Inferior parietal cortex (tissue), 1 donor: Measurements from ENCODE around the gene ILF2.
"Not testable (repeated sequence)": the region's sequence is repeated elsewhere in the genome, so short reads cannot be mapped to it uniquely, and the experiment has no call there.

ENCODE experiments used
- DNase-seq: peaks from one replicate; pipeline ENCODE4 v3.0.0-alpha.2; 2016; ENCODE audit errors: extremely low spot score

Gene ILF2

DNA sequence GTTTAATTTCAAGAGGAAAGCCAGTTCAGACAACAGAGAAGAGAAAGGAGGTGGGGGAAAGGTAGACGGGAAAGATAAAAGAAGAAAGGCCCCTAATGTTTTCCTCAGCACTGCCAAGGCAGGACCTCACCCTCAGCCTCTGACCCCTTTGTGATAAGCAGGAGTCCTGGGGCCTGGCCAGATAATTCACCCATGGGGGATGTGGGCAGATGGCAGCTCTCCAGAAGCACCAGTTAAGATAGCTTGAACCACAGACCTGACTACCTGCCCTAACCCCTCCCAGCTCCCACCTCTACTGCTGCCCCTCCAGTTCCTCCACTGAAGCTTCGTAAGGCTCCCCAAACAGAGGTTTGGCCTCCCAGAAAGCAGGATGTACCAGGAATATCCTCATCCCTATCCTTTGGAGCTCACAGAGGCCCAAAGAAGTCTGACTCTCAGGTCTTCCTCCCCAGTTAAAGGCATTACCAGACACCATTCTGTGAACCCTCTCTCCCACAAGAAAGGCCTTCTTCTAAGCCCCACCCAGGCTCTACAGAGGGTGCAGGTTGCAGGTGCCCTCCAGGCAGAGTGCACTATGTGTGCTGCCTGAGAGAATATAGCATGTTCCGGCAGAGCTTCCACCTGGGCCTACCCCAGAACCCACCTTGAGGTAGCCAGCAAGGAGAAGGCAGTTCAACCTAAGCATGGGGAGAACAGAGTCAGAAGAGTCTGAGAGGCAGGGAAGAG is 21.5 kb downstream of the ILF2 start:
- no peak for DNase-seq

GRCh38 chr1:153648000-153648643 is 22.7 kb downstream of the ILF2 start:
- no peak for DNase-seq

DNA sequence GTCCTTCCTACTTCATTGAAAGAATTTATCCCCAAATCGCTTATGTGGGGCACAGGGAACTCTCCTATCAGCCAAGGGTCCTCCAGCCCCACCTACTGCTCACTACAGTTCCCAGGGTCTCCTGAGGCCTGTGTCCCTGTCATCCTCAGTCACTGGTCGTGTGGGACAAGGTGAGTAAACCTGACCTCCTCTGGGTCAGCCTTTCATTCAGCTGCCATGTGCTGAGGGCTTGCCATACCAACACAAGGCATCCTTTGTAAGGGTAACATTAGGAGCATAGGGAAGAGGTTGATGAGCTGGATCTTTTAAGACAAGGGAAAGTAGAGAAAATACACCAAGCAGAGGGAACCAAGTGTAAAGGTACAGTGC is 23.5 kb downstream of the ILF2 start:
- no peak for DNase-seq

- DNase-seq, result no peak
Observed at GRCh38 chr1:153646672-153647345, 24.0 kb downstream of the ILF2 start.

DNA sequence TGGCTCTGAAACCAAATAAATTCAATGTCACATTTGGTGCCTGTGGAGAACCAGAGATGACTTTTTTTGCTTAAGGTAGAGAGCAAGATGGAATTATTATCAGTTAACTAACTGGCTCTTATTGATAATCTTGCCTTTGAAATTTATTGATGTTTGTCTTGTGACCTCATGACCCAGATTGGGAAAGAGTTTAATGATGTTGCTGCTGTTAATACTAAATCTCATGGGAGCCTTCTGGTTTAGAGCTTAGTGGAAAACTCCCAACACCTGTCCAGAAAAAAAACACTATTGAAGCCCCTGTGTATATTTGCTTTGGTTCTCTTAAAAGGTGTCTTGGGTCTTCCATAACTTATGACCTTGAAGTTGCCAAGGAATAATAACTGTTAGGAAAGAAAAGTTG is 27.0 kb downstream of the ILF2 start:
- no peak for DNase-seq

- no peak for DNase-seq
Observed at GRCh38 chr1:153643100-153643499, 27.7 kb downstream of the ILF2 start.

DNA sequence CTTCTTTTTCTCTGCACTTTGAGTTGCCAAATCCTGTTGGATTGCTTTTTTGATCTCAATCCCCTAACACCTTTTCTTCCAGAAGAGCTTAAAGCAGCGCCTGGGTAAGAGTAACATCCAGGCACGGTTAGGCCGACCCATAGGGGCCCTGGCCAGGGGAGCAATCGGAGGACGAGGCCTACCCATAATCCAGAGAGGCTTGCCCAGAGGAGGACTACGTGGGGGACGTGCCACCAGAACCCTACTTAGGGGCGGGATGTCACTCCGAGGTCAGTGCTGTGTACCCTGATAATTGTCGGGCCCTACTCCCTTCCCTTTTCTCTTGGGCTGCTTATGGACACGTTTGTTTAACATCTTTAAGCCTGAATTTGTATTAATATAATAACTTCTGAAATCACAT is 28.6 kb downstream of the ILF2 start:
- DNase-seq, result no peak

DNA sequence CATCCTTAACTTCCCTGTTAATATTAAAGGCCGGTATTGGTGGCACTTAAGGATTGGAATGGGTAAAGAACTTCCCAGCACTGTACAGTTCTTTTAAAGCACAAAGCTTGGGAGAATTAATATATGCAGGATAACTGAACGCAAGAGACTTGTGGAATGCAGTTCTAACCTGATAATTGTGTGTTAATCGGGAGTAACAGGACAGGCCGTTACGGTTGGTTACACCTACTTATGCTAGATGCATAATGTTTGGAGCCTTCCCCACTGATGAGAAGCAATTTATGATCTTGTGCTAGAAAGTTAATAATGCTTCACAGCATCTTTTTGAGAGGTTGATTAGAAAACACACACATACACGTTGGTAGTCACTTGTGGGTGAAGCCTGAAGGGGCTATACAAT is 29.9 kb downstream of the ILF2 start:
- DNase-seq, result no peak

DNA sequence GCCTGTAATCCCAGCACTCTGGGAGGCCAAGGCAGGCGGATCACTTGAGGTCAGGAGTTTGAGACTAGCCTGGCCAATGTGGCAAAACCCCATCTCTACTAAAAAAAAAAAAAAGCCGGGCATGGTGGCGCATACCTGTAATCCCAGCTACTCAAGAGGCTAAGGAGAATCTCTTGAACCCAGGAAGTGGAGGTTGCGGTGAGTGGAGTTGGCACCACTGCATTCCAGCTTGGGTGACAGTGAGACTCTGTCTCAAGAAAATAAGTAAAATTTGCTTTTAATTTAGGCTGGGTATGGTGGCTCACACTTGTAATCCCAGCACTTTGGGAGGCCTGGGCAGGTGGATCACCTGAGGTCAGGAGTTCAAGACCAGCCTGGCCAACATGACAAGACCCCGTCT is 30.6 kb downstream of the ILF2 start:
- not testable (repeated sequence) for DNase-seq

DNA sequence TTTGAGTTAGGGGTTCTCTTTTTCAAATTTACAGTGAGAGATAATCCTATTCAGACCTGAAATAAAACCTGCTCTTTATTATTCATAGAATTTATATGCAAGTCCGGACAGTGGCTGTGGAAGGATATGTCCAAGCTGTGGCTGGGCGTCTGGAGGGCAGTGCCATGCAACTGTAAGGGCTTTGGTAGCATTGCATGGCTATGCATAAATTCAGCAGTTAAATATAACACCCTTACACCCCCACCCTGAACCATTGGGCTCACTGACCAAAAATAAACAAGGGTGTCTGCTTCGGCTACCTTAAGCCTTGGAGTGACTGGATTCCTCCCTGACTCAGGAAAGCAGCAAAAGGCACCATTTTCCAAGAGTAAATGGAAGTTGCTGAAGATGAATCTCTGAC is 31.5 kb downstream of the ILF2 start:
- DNase-seq, result no peak

- DNase-seq, result no peak
Observed at GRCh38 chr1:153638261-153638660, 32.5 kb downstream of the ILF2 start.

- DNase-seq, result no peak
Observed at GRCh38 chr1:153636312-153636711, 34.5 kb downstream of the ILF2 start.

- DNase-seq, result no peak
Observed at GRCh38 chr1:153635872-153636271, 34.9 kb downstream of the ILF2 start.

DNA sequence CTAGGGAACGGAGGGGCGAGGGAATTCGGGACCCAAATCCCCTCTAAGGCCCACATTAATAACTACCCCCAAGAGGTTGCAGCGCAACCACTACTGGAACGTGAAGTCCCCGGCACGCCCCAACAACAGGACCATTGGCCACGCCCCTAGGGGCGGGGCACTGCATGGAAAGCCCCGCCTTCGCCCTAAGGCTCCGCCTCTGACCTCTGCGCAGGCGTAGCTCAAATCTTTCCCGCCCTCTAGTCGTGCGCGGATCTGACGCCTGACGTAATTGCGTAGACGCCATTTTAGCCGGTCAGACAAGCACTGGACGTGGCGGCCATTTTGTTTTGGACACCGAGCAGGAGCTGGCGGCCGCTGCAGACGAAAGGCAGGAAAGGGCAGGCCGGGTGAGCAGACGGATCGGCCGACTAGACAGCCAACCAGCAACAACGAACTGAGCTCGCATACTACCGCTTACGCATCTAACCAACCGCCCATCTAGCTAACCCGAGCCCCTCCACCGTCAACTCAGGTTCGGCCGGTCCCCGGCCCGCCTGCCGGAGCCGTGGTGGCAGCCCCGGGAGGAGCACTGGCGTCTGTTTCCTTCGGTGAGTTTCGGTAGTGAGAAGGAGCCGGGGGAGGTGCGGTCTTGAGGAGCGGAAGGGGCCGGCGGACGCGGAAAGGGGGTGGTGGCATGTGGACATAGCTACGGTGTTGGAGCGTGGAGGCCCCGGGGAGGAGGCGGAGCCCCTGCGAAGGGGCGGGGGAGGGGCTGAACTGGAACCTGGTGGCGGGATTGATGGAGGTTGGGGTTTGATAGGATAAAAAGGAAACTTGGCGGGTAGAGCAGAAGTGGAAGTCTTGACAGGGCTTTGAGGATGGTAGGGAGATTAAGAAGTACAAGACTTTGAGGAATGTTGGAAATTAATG is 36.8 kb downstream of the ILF2 start, which contains the start of gene CHTOP:
TSS of gene CHTOP (plus strand) at position 313 of the 912 bp plus-strand sequence. CDS start 2,523 bp downstream, outside the sequence.
- peak; percentile 100 for DNase-seq

DNA sequence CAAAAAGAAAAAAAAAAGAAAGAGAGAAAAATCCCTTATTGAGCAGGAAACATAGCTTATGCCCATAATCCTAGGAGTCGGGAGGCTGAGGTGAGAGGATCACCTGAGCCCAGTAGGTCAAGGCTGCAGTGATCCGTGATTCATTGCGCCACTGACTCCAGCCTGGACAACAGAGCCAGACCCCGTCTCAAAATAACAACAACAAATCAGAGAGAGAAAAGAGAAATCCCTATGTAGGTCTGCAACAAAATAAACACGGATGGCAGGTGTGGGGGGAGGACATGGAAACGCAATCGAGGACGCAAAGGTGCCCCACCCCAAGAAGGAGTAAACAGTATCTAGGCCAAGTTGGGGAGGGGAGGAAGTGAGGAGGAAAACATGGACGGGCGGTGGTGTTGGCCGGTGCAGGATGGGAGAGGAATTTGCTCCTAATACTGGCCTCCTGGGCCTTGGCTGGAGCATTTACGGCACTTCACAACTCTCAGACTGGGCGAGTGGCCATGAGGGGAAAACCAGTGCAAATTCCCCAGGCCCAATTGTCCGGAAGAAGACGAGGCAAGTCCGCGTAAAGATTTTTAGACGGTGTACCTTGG is 37.5 kb downstream of the ILF2 start:
- DNase-seq, result no peak

DNA sequence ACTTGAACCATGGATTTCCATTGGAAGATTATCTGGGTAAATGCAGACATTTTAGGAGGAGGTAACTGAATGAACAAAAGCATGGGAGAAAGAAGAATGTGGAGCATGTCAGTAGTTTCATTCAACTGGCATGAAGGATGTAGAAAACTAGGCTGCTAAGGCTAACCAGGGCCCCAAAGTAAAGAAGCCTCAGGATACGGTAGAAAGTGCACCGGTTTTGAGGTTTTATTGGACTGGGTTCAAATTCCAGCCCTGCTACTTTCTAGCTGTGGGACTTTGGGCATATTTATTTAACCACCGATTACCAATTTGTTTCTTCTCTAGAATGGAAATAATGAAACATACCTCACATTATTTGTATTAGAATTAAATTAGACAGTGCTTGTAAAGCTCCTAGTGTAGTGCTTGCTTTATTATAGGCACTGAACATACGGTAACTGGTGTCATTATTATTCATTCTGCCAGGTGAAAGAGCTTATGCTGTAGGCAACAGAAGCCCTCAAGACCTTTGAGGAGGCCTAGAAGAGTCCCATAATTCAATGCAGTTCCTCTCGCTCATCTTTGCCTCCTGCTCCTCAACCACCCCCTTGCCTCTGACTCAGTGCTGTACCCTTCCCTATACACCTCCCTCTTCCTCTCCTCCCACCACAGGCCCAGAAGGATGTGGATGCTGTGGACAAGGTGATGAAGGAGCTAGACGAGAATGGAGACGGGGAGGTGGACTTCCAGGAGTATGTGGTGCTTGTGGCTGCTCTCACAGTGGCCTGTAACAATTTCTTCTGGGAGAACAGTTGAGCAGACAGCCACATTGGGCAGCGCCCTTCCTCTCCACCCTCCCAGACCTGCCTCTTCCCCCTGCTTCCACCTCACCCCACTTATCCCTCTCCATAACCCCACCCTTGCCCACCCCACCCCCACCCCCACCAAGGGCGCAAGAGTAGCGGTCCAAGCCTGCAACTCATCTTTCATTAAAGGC is 39.5 kb downstream of the ILF2 start:
- DNase-seq, result no peak

- no peak for DNase-seq
Observed at GRCh38 chr1:153630384-153630783, 40.4 kb downstream of the ILF2 start.

DNA sequence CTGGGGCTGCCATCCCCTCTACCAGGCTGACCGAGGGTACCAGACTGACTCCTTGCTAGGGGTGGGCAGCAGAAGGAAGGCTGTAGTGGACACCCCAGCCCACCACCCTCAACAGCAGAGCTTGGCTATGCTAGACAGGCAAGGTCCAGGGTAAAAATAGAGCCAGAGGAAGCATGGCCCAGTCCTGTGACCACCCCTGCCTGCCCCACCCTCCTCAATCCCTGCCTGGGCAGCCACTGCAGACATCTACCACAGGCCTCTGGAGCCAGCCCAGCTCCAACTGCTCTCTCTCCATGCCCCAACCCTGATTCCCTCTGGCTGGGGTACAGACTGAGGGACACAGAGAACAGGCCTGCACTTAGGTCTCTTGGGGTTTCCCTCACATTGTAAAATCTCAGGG is 40.8 kb downstream of the ILF2 start:
- no peak for DNase-seq

DNA sequence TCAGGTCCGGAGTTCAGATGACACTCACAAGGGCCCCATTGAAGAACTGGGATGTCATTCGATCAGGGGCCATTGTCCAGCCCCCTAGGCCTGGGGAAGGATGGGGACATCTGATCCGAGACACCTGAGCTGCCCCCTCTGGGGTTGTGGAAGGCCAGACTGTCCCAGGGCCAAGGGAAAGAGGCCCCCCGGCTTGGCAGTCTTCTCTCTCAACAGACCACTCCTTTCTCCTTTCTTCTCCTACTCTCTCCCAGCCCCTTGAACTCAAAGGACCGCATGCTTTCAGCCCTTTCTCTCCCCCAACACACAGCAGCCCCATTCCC is 41.5 kb downstream of the ILF2 start:
- no peak for DNase-seq

- DNase-seq, result no peak
Observed at GRCh38 chr1:153628638-153629342, 42.0 kb downstream of the ILF2 start.
